ENCODE data around the gene POLN. TPM values are rescaled to one million over a fixed set of nuclear protein-coding genes. Genes with fewer than 3 reads are reported as not detected.

POLN gene
- polyA plus RNA-seq, 3 donors = 0.08 to 0.33 (median 0.28) TPM

- Histone ChIP-seq H4K20me1 (ENCODE audit: insufficient read depth, low read length) (no peaks in the 10 kb centered on the region), H3K4me3 (replicated peaks in 1 of 3; ENCODE audit: low read depth in 2 of 3, low read length in 3 of 3) (no peak overlapping the region), H3K9ac (ENCODE audit: insufficient read depth, low read length, poor library complexity, severe bottlenecking) (no peak overlapping the region), H3K27ac (ENCODE audit: low read depth in 1 of 2, low read length in 2 of 2) (no peak overlapping the region), H3K9me3 (replicated peaks in 1 of 2; ENCODE audit: control insufficient read depth in 1 of 2, insufficient read depth in 1 of 2, low read length in 2 of 2) (no peaks in the 10 kb centered on the region), H3K4me2 (replicated peaks; ENCODE audit: extremely low read depth, low read length, poor library complexity, severe bottlenecking) (no peak overlapping the region), H3K4me1 (ENCODE audit: control insufficient read depth in 1 of 2, insufficient read depth in 2 of 2, low read length in 2 of 2) (peaks cover 0 to 6% of the 10 kb centered on the region in 2 donors), H3K27me3 (ENCODE audit: control insufficient read depth in 2 of 2, insufficient read depth in 2 of 2, low read length in 2 of 2) (peaks cover 3 to 14% of the 10 kb centered on the region in 2 donors), H3K36me3 (replicated peaks in 1 of 2; ENCODE audit: control insufficient read depth in 1 of 2, insufficient read depth in 2 of 2, low read length in 2 of 2) (no peaks in the 10 kb centered on the region), H3K79me2 (ENCODE audit: insufficient read depth, low read length) (no peaks in the 10 kb centered on the region), H2AFZ (ENCODE audit: insufficient read depth, low read depth, low read length, poor library complexity, severe bottlenecking) (no peak overlapping the region)
- intact Hi-C loops (cut with micrococcal nuclease) = no loop called here
- Mint-ChIP-seq H3K9me3 (peaks cover 0 to 4% (median 0%) of the 10 kb centered on the region in 7 donors), H3K4me1 (no peaks in the 10 kb centered on the region), H3K27ac (no peak overlapping the region), H3K27me3 (ENCODE audit: low read depth in 3 of 3) (peaks cover 6 to 29% (median 12%) of the 10 kb centered on the region in 3 donors), H3K4me3 (no peak overlapping the region), H3K36me3 (no peaks in the 10 kb centered on the region)
- WGBS (ENCODE audit: insufficient coverage) = 94% methylated on average over 35 of the region's 40 CpGs
- DNase-seq = no peak
- TF ChIP-seq CTCF (IDR thresholded peaks at IDR 0.05) = no peak
Measured at GRCh38 chr4:2064276-2064991, 177.5 kb downstream of the POLN start.

- no peak overlapping the region for H3K9ac ChIP-seq (ENCODE audit: insufficient read depth, low read length, poor library complexity, severe bottlenecking)
- WGBS (ENCODE audit: insufficient coverage) = 97% methylated on average over 40 of the region's 53 CpGs
Measured at GRCh38 chr4:2063557-2064275, 178.2 kb downstream of the POLN start.

More at GRCh38 chr4:2063557-2064275, 178.2 kb downstream of the POLN start:
- no peaks in the 10 kb centered on the region for H3K4me1 Mint-ChIP-seq
- H3K4me3 Mint-ChIP-seq = no peak overlapping the region
- no peak overlapping the region for H2AFZ ChIP-seq (ENCODE audit: insufficient read depth, low read depth, low read length, poor library complexity, severe bottlenecking)
- H3K4me3 ChIP-seq (replicated peaks in 1 of 3; ENCODE audit: low read depth in 2 of 3, low read length in 3 of 3) = no peak overlapping the region
- peaks cover 0 to 6% of the 10 kb centered on the region in 2 donors for H3K4me1 ChIP-seq (ENCODE audit: control insufficient read depth in 1 of 2, insufficient read depth in 2 of 2, low read length in 2 of 2)
- H3K27ac ChIP-seq (ENCODE audit: low read depth in 1 of 2, low read length in 2 of 2) = no peak overlapping the region
- peaks cover 6 to 30% (median 12%) of the 10 kb centered on the region in 3 donors for H3K27me3 Mint-ChIP-seq (ENCODE audit: low read depth in 3 of 3)
- intact Hi-C loops (cut with micrococcal nuclease) = no loop called here
- no peak overlapping the region for H3K27ac Mint-ChIP-seq
- no peak for DNase-seq
- no peaks in the 10 kb centered on the region for H3K36me3 ChIP-seq (replicated peaks in 1 of 2; ENCODE audit: control insufficient read depth in 1 of 2, insufficient read depth in 2 of 2, low read length in 2 of 2)
- H3K36me3 Mint-ChIP-seq = no peaks in the 10 kb centered on the region
- H3K9me3 Mint-ChIP-seq = peaks cover 0 to 4% (median 0%) of the 10 kb centered on the region in 7 donors
- peaks cover 3 to 14% of the 10 kb centered on the region in 2 donors for H3K27me3 ChIP-seq (ENCODE audit: control insufficient read depth in 2 of 2, insufficient read depth in 2 of 2, low read length in 2 of 2)
- TF ChIP-seq CTCF (IDR thresholded peaks at IDR 0.05) = no peak
- H3K4me2 ChIP-seq (replicated peaks; ENCODE audit: extremely low read depth, low read length, poor library complexity, severe bottlenecking) = no peak overlapping the region
- H3K9me3 ChIP-seq (replicated peaks in 1 of 2; ENCODE audit: control insufficient read depth in 1 of 2, insufficient read depth in 1 of 2, low read length in 2 of 2) = no peaks in the 10 kb centered on the region
- no peaks in the 10 kb centered on the region for H3K79me2 ChIP-seq (ENCODE audit: insufficient read depth, low read length)
- no peaks in the 10 kb centered on the region for H4K20me1 ChIP-seq (ENCODE audit: insufficient read depth, low read length)

All from CD14-positive monocyte (primary cell).